Liver (tissue), 9 donors: ENCODE measurements around the gene PIGA. TPM values are rescaled to one million over a fixed set of nuclear protein-coding genes. Genes with fewer than 3 reads are reported as not detected.

Source experiments
- DNase-seq: peaks from one replicate; pipeline ENCODE4 v3.0.0-alpha.2; 2017; ENCODE audit warnings: low spot score
- H3K27ac ChIP-seq, 2 donors: one replicate each; pipeline ENCODE4 v1.7.0; 2013; ENCODE audit warnings: inconsistent platforms in 2 of 2, low read length in 2 of 2, control low read depth in 1 of 2, low read depth in 1 of 2, mild to moderate bottlenecking in 1 of 2
- H3K27me3 ChIP-seq, 4 donors: one replicate each; pipeline versions ENCODE4 v1.6.1 to v1.7.0; 2013; ENCODE audit warnings: low read length in 3 of 4, inconsistent platforms in 1 of 4, mild to moderate bottlenecking in 1 of 4, moderate library complexity in 1 of 4; ENCODE audit not compliant: control insufficient read depth in 4 of 4, insufficient read depth in 4 of 4
- H3K36me3 ChIP-seq, 4 donors: one replicate each; pipeline versions ENCODE4 v1.6.1 to v1.7.0; 2013; ENCODE audit warnings: low read length in 3 of 4, mild to moderate bottlenecking in 3 of 4, low read depth in 1 of 4, moderate library complexity in 1 of 4; ENCODE audit not compliant: control insufficient read depth in 4 of 4, insufficient read depth in 3 of 4
- H3K4me1 ChIP-seq, 4 donors: one replicate each; pipeline versions ENCODE4 v1.6.1 to v1.7.0; 2013; ENCODE audit warnings: low read length in 3 of 4, mild to moderate bottlenecking in 3 of 4, moderate library complexity in 1 of 4; ENCODE audit not compliant: control insufficient read depth in 4 of 4, insufficient read depth in 4 of 4
- H3K4me3 ChIP-seq, 3 donors: one replicate each; pipeline versions ENCODE4 v1.6.1 to v1.7.0; 2013; ENCODE audit warnings: low read length in 3 of 3, control low read depth in 1 of 3, low read depth in 1 of 3, mild to moderate bottlenecking in 1 of 3
- H3K9ac ChIP-seq, 2 donors: one replicate each; pipeline ENCODE4 v1.7.0; 2013; ENCODE audit warnings: low read length in 2 of 2, mild to moderate bottlenecking in 2 of 2, moderate library complexity in 2 of 2, control low read depth in 1 of 2, low read depth in 1 of 2
- H3K9me3 ChIP-seq, 4 donors: one replicate each; pipeline versions ENCODE4 v1.6.1 to v1.7.0; 2013; ENCODE audit warnings: low read length in 3 of 4; ENCODE audit not compliant: control insufficient read depth in 4 of 4
- ATF3 ChIP-seq: IDR thresholded peaks from 2 replicates; pipeline ENCODE4 v1.6.1; 2016; ENCODE audit warnings: antibody characterized with exemption
- CTCF ChIP-seq: fragments of 150-350 bp; IDR thresholded peaks from 2 replicates; pipeline ENCODE4 v1.5.1; 2017; ENCODE audit warnings: improper control_type of control experiment, low read depth, low read length; ENCODE audit not compliant: missing input control
- FOXA1 ChIP-seq: IDR thresholded peaks from 2 replicates; pipeline ENCODE4 v1.6.1; 2016; ENCODE audit warnings: antibody characterized with exemption
- FOXA2 ChIP-seq: IDR thresholded peaks from 2 replicates; pipeline ENCODE4 v1.6.1; 2016; ENCODE audit warnings: antibody characterized with exemption
- GABPA ChIP-seq, 2 donors: IDR thresholded peaks in 1 of 2; conservative IDR thresholded peaks in 1 of 2; 2 replicates each; pipeline ENCODE4 v1.6.1; 2016; ENCODE audit warnings: antibody characterized with exemption in 2 of 2, mild to moderate bottlenecking in 1 of 2, moderate library complexity in 1 of 2
- HNF4A ChIP-seq, 2 donors: conservative IDR thresholded peaks; 2 replicates each; pipeline ENCODE4 v1.6.1; 2016; ENCODE audit warnings: antibody characterized with exemption in 2 of 2, mild to moderate bottlenecking in 2 of 2
- HNF4G ChIP-seq: IDR thresholded peaks from 2 replicates; pipeline ENCODE4 v1.6.1; 2016; ENCODE audit warnings: antibody characterized with exemption
- JUND ChIP-seq, 2 donors: IDR thresholded peaks; 2 replicates each; pipeline ENCODE4 v1.6.1; 2016; ENCODE audit warnings: antibody characterized with exemption in 2 of 2
- NR2F2 ChIP-seq: IDR thresholded peaks from 2 replicates; pipeline ENCODE4 v1.6.1; 2016; ENCODE audit warnings: antibody characterized with exemption
- RAD21 ChIP-seq, 2 donors: IDR thresholded peaks; 2 replicates each; pipeline ENCODE4 v1.6.1; 2016; ENCODE audit warnings: antibody characterized with exemption in 2 of 2, mild to moderate bottlenecking in 2 of 2
- RXRA ChIP-seq, 2 donors: IDR thresholded peaks; 2 replicates each; pipeline ENCODE4 v1.6.1; 2017 to 2018; ENCODE audit warnings: antibody characterized with exemption in 2 of 2, mild to moderate bottlenecking in 1 of 2
- SP1 ChIP-seq: IDR thresholded peaks from 2 replicates; pipeline ENCODE4 v1.6.1; 2018; ENCODE audit warnings: antibody characterized with exemption, mild to moderate bottlenecking
- TAF1 ChIP-seq: conservative IDR thresholded peaks from 2 replicates; pipeline ENCODE4 v1.6.1; 2016; ENCODE audit warnings: antibody characterized with exemption, mild to moderate bottlenecking
- YY1 ChIP-seq: IDR thresholded peaks from 2 replicates; pipeline ENCODE4 v1.6.1; 2016; ENCODE audit warnings: antibody characterized with exemption, mild to moderate bottlenecking
- WGBS: extraction: QIAGEN DNeasy Blood & Tissue Kit; methylation state at CpG from one replicate; pipeline ENCODE4 v1.1.7; 2013; 5-methylcytosine and 5-hydroxymethylcytosine counted together
- polyA plus RNA-seq, 2 donors: library from polyadenylated mRNA; stranded (reverse) in 1 of 2; unstranded in 1 of 2; fragments of 200-250 nt in 1 of 2; fragments of >200 nt in 1 of 2; fragmentation: Nextera tagmentation in 1 of 2; extraction: Ambion mirVana in 1 of 2; gene quantifications; one replicate each; pipeline versions ENCODE4 v1.2.1 to v1.2.3, GENCODE V29; 2013 to 2015
- total RNA-seq, 2 donors: library from RNA; depleted of rRNA; stranded (reverse); fragments of >200 nt; gene quantifications; one replicate each; pipeline ENCODE4 v1.2.3, GENCODE V29; 2014
- TF ChIP-seq, protein P1 (sequence below): IDR thresholded peaks from 2 replicates; pipeline ENCODE4 v1.6.1; 2016; ENCODE audit warnings: antibody characterized with exemption
- TF ChIP-seq, protein P2 (sequence below): IDR thresholded peaks from 2 replicates; pipeline ENCODE4 v1.6.1; 2016; ENCODE audit warnings: antibody characterized with exemption
- donor health status: healthy.
- donor health status: healthy.
- donor health status: healthy.
- donor health status: healthy.
- donor health status: healthy.

PIGA gene
- total and polyA plus RNA-seq, 4 donors, result 3.0 to 8.7 (median 5.6) TPM

DNA sequence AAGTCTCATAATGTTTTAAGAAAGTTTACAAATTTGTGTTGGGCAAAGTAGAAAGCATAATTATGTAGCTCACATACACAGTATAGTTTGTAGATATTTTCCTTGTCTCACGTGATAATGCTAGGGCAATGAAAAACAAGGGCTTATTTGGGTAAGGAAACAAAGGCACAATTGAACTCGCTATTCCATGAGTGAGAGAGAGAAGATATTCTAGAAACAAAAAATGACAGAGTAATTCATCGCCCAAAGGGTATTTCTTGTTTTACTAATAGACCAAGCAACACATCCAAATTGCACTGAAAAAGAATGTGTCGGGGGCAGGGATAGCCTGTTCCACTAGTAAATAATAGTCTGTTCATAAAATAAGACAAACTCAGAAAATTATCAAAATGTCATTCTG lies 16.2 kb downstream of the PIGA start:
- WGBS, result over 99% methylated on average over 4 of the region's 4 CpGs
- peaks cover 0 to 3% (median 0%) of the 10 kb centered on the region in 4 donors for H3K27me3 ChIP-seq
- TF ChIP-seq ATF3 (no peak), GABPA (IDR thresholded peaks at IDR 0.05 in 1 of 2, conservative IDR thresholded peaks at IDR 0.05 in 1 of 2) (no peak), FOXA2 (no peak), HNF4G (no peak), CTCF (no peak), TAF1 (no peak), RAD21 (IDR thresholded peaks at IDR 0.05) (no peak), FOXA1 (no peak), YY1 (no peak), JUND (IDR thresholded peaks at IDR 0.05) (no peak), HNF4A (conservative IDR thresholded peaks at IDR 0.05) (no peak), NR2F2 (no peak), RXRA (IDR thresholded peaks at IDR 0.05) (no peak)
- TF ChIP-seq, protein P1, sequence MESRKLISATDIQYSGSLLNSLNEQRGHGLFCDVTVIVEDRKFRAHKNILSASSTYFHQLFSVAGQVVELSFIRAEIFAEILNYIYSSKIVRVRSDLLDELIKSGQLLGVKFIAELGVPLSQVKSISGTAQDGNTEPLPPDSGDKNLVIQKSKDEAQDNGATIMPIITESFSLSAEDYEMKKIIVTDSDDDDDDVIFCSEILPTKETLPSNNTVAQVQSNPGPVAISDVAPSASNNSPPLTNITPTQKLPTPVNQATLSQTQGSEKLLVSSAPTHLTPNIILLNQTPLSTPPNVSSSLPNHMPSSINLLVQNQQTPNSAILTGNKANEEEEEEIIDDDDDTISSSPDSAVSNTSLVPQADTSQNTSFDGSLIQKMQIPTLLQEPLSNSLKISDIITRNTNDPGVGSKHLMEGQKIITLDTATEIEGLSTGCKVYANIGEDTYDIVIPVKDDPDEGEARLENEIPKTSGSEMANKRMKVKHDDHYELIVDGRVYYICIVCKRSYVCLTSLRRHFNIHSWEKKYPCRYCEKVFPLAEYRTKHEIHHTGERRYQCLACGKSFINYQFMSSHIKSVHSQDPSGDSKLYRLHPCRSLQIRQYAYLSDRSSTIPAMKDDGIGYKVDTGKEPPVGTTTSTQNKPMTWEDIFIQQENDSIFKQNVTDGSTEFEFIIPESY, result no peak
- TF ChIP-seq, protein P2, sequence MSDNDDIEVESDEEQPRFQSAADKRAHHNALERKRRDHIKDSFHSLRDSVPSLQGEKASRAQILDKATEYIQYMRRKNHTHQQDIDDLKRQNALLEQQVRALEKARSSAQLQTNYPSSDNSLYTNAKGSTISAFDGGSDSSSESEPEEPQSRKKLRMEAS, result no peak

DNA sequence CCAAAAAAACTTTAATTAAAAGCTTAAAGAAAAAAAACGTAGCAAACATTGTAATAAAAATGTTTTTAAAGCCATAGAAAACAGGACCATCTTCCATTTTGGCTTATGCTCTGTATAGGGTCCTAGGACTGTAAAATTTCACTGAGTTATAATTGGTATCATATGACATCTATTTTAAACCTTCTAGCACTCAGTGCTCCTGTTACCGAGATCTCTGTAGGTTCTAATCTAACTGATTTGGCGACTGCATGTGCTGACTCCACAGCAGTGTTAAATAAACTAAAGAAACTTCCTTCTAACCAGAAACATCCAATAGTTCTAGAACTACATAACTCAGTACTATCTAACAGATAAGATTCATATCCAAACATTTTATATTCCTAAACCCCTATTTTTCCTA lies 19.8 kb downstream of the PIGA start, which contains the start of gene ASB11:
Gene ASB11 (minus strand): TSS at position 132 of the 400 bp plus-strand sequence. CDS start 35 bp downstream, at position 97.
- Histone ChIP-seq H3K9ac (no peak within 1 kb of the TSS), H3K27ac (no peak within 1 kb of the TSS), H3K27me3 (no peaks in the 10 kb centered on the region), H3K9me3 (no peaks in the 10 kb centered on the region), H3K4me3 (no peak within 1 kb of the TSS), H3K36me3 (peaks cover 0 to under 1% (median 0%) of the 10 kb centered on the region in 4 donors), H3K4me1 (no peaks in the 10 kb centered on the region)
- TF ChIP-seq YY1 (no peak), SP1 (no peak), HNF4G (no peak), FOXA1 (no peak), HNF4A (conservative IDR thresholded peaks at IDR 0.05) (no peak), ATF3 (no peak), GABPA (IDR thresholded peaks at IDR 0.05 in 1 of 2, conservative IDR thresholded peaks at IDR 0.05 in 1 of 2) (no peak), NR2F2 (no peak), FOXA2 (no peak), TAF1 (no peak), JUND (IDR thresholded peaks at IDR 0.05) (no peak)
- TF ChIP-seq, protein P2, result no peak
- no peak for DNase-seq
- WGBS, result 70% methylated on average over 3 of the region's 3 CpGs

More for the DNA sequence above, 16.2 kb downstream of the PIGA start:
- no peak for DNase-seq
- no peak overlapping the region for H3K4me3 ChIP-seq
- no peaks in the 10 kb centered on the region for H3K9me3 ChIP-seq
- no peak overlapping the region for H3K9ac ChIP-seq
- H3K36me3 ChIP-seq, result peaks cover 0 to 7% (median 3%) of the 10 kb centered on the region in 4 donors
- no peaks in the 10 kb centered on the region for H3K4me1 ChIP-seq
- H3K27ac ChIP-seq, result no peak overlapping the region
